ENCODE results near the gene TCP11L2. TPM values are rescaled to one million over a fixed set of nuclear protein-coding genes. Genes with fewer than 3 reads are reported as not detected.

TCP11L2 gene
- total and polyA plus RNA-seq, 9 of the 15 experiments (the other 6 are each of a cell fraction or from before 2014, with no cell fraction given), result 0.39 to 4.5 (median 1.3) TPM

- H2AFZ ChIP-seq (ENCODE audit: low read depth, low read length), result no peak overlapping the region
- in situ Hi-C loops (cut with MboI), result no loop called here
- peaks cover 6 to 10% of the 10 kb centered on the region in 2 experiments; a peak in 3 of 5 replicates for H3K27me3 ChIP-seq (ENCODE audit: control insufficient read depth in 2 of 2, insufficient read depth in 2 of 2, low read length in 2 of 2)
- no peaks in the 10 kb centered on the region for H3K9me3 ChIP-seq (replicated peaks; ENCODE audit: control insufficient read depth, insufficient read depth, low read depth, low read length)
- H3K4me1 ChIP-seq (replicated peaks in 1 of 2; ENCODE audit: control insufficient read depth in 2 of 2, insufficient read depth in 2 of 2, low read length in 2 of 2), result 0 out of 5 replicates have a peak, but pooled peaks cover 0 to 6% of the 10 kb centered on the region in 2 experiments
- 36% methylated on average over 4 of the region's 4 CpGs for WGBS (ENCODE audit: insufficient coverage, low coverage, missing lambda C conversion rate)
- no TSS peak for BruUV-seq (replicated peaks)
- intact Hi-C loops (cut with micrococcal nuclease), result no loop called here
- no peak for TF ChIP-seq CC2D1A (IDR thresholded peaks at IDR 0.05)
- peak; percentile 13 for TF ChIP-seq CTCFL (IDR thresholded peaks at IDR 0.05; ENCODE audit: borderline replicate concordance, insufficient read depth, low read depth, low read length, poor library complexity, severe bottlenecking)
- 0 out of 2 replicates have a peak, but pooled peaks have one; percentile 25 for TF ChIP-seq NR2C1 (IDR thresholded peaks at IDR 0.05)
- TF ChIP-seq NR2C1 (tag; IDR thresholded peaks at IDR 0.05), result peak; percentile 35; the same call in 1 of the 2 replicates
- no peak for TF ChIP-seq TCF3 (CRISPR knock-in tag; IDR thresholded peaks at IDR 0.05)
- H3K4me2 ChIP-seq (ENCODE audit: insufficient read depth, low read length), result no peak overlapping the region
- ChIA-PET POLR2A (interaction anchor here (0.6 to 1.3 kb wide), 3 partner anchors 14 to 96 kb away, joined by 3 to 5 read pairs (median 3); no protein-coding TSS in a partner anchor), CTCF (ENCODE audit: low intra/inter-chr PET ratio) (no interaction called here)
- FAIRE-seq (peak; percentile 70), DNase-seq (ENCODE audit: extremely low read depth in 1 of 4, low spot score in 3 of 4) (no peak), ATAC-seq (peak; percentile 65)
- H3K4me3 ChIP-seq, result no peak overlapping the region
- no peaks in the 10 kb centered on the region for H3K79me2 ChIP-seq (ENCODE audit: control insufficient read depth, insufficient read depth, low read length)
- H3K36me3 ChIP-seq (ENCODE audit: control insufficient read depth, insufficient read depth, low read length), result no peaks in the 10 kb centered on the region
- no peaks in the 10 kb centered on the region for H4K20me1 ChIP-seq (replicated peaks; ENCODE audit: control insufficient read depth, insufficient read depth, low read length)
- no peak overlapping the region for H3K27ac ChIP-seq (ENCODE audit: extremely low read depth, low read depth, low read length)
- no peaks in the 10 kb centered on the region for H3K9me1 ChIP-seq (ENCODE audit: control insufficient read depth, insufficient read depth, low read length)
- no peak overlapping the region for H3K9ac ChIP-seq (ENCODE audit: insufficient read depth in 1 of 2, low read depth in 2 of 2, low read length in 2 of 2)
Observed at GRCh38 chr12:106315523-106315922, 13.0 kb downstream of the TCP11L2 start.
